ENCODE data around the gene DISP3.

DNA sequence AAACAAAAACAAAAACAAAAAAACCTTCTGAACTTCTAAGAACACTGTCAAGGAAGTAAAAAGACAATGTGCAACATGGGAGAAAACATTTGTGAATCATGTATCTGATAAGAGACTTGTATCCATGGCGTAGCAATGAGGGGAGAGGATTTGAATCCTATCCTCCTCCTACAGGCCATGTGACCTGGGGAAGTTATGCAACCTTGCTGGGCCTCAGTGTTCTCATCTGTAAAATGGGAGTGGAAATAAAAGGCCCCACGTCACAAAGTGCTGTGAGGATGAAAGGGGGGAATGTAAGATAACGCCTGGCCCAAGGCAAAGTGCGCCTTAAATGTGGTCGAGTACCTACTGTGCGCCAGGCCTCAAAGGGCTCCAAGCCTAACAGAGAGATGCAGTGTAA is 83.7 kb downstream of the DISP3 start:
- TF ChIP-seq CAMTA2 (CRISPR knock-in tag; conservative IDR thresholded peaks at IDR 0.05) (no peak), CREB1 (IDR thresholded peaks at IDR 0.05) (no peak), CREB1 (CRISPR knock-in tag; IDR thresholded peaks at IDR 0.05) (no peak), BHLHE40 (IDR thresholded peaks at IDR 0.05; ENCODE audit: low read length) (no peak), ZZZ3 (IDR thresholded peaks at IDR 0.05) (no peak), ZNF76 (CRISPR knock-in tag; IDR thresholded peaks at IDR 0.05; ENCODE audit: borderline replicate concordance) (no peak), RNF2 (IDR thresholded peaks at IDR 0.05) (no peak), TAL1 (IDR thresholded peaks at IDR 0.05) (no peak), CCAR2 (IDR thresholded peaks at IDR 0.05; ENCODE audit: low read depth, low read length) (no peak)
- TF ChIP-seq, protein P1, sequence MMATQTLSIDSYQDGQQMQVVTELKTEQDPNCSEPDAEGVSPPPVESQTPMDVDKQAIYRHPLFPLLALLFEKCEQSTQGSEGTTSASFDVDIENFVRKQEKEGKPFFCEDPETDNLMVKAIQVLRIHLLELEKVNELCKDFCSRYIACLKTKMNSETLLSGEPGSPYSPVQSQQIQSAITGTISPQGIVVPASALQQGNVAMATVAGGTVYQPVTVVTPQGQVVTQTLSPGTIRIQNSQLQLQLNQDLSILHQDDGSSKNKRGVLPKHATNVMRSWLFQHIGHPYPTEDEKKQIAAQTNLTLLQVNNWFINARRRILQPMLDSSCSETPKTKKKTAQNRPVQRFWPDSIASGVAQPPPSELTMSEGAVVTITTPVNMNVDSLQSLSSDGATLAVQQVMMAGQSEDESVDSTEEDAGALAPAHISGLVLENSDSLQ (IDR thresholded peaks at IDR 0.05), result no peak
